ENCODE data around the gene ADCY2.
"Not testable (repeated sequence)": the region's sequence is repeated elsewhere in the genome, so short reads cannot be mapped to it uniquely, and the experiment has no call there.

Gene ADCY2

DNA sequence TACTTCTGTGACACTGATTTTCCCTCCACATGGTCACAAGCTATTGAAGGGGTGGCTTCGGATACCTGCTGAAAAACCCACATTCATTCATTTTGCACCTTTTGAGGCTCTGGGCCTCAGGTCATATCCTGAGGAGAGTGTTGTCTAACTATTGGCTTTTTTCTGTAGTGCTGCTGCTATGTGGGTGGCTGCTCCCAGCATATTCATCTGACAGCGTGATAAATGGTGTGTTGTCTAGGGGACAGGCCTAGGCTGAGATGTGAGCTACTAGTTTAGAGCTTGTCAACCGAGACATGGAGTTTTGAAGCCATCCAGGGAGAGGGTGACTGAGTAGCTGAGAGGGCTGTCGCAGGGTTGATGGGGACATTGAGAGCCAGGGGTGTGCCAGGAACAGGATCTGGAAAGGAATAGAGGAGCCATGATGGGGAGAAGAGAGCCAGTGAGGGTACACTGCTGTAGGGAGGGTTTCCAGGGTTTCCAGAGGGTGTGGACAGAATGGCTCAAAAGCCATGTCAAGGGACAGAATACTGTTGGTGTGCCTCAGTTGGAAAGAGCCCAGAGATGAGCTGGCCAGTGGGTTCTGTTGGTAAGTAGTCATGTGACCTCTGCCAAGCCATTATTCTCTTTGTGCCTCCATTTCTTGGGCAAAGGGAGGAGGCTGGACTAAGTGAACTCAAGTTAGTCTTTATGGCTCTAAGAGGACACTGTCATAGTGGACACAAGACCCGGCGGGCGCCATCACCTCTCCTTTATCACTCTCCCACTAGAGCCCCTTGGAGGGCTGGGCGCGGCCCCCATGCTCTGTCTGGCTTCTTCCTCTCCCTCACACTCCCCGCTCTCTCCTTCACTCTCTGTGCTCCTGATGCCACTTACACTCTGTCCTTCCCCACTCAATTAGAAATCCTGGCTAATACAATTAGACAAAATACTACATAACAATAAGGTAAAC is 19.9 kb downstream of the ADCY2 start:
- no peaks in the 10 kb centered on the region for H3K9me3 ChIP-seq (ENCODE audit: control insufficient read depth in 5 of 5, low read length in 5 of 5)
- no peak overlapping the region for H3K27ac ChIP-seq (ENCODE audit: low read depth, low read length)
- no peaks in the 10 kb centered on the region for H3K36me3 ChIP-seq (ENCODE audit: control insufficient read depth in 5 of 5, insufficient read depth in 5 of 5, low read length in 5 of 5)
- peaks cover 0 to 13% (median 9%) of the 10 kb centered on the region in 5 donors for H3K27me3 ChIP-seq (ENCODE audit: control insufficient read depth in 5 of 5, insufficient read depth in 4 of 5, low read length in 5 of 5)
- no peak overlapping the region for H3K4me3 ChIP-seq (ENCODE audit: low read depth in 1 of 5, low read length in 5 of 5)
- H3K9ac ChIP-seq (ENCODE audit: low read length in 5 of 5): no peak overlapping the region
- no peaks in the 10 kb centered on the region for H3K4me1 ChIP-seq (ENCODE audit: control insufficient read depth in 5 of 5, insufficient read depth in 5 of 5, low read length in 5 of 5)

DNA sequence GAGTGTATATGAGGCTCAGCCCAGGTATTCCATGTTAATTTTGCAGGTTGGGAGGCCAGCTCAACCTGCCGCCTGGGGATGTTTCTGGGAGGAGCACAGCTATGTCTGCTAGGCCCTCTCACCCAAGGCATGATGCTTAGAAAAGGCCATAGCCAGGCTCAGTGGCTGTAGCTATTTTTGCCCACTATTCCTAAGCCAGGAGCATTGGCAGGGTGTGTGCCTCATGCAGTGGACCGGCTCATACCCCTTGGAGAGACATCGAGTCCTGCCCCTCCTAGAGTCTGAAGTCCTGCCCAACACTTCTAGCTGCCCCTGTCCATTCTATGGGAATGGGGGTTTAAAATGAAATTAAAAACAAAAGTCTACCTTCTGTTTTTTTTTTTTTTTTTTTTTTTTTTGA is 22.3 kb downstream of the ADCY2 start:
- no peak overlapping the region for H3K27ac ChIP-seq (ENCODE audit: low read depth, low read length)
- H3K4me1 ChIP-seq (ENCODE audit: control insufficient read depth in 5 of 5, insufficient read depth in 5 of 5, low read length in 5 of 5): peaks cover 0 to 10% (median 2%) of the 10 kb centered on the region in 5 donors
- H3K27me3 ChIP-seq (ENCODE audit: control insufficient read depth in 5 of 5, insufficient read depth in 4 of 5, low read length in 5 of 5): peaks cover 0 to 13% (median 9%) of the 10 kb centered on the region in 5 donors
- no peaks in the 10 kb centered on the region for H3K36me3 ChIP-seq (ENCODE audit: control insufficient read depth in 5 of 5, insufficient read depth in 5 of 5, low read length in 5 of 5)
- no peak overlapping the region for H3K9ac ChIP-seq (ENCODE audit: low read length in 5 of 5)
- H3K4me3 ChIP-seq (ENCODE audit: low read depth in 1 of 5, low read length in 5 of 5): no peak overlapping the region
- H3K9me3 ChIP-seq (ENCODE audit: control insufficient read depth in 5 of 5, low read length in 5 of 5): no peaks in the 10 kb centered on the region

DNA sequence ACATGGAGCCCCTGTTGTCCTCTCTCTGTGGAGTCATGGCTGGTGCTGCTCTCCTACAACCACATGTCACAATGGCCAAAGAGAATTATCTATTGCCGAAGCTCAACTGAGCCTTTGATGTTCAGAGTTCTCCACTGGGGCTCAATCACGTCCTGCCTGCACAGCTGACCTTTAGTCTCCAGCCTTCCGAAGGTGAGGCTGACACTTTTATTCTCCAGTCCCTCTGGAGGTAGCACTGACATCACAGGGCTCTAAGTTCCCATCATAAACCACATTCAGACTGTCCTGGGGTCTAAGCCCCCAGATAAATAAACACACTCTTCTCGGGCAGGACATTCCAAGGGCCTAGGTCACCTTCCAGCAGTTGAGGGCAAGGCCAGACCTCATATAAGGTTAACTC is 23.4 kb downstream of the ADCY2 start:
- peaks cover 0 to 13% (median 9%) of the 10 kb centered on the region in 5 donors for H3K27me3 ChIP-seq (ENCODE audit: control insufficient read depth in 5 of 5, insufficient read depth in 4 of 5, low read length in 5 of 5)
- peaks cover 0 to 10% (median 2%) of the 10 kb centered on the region in 5 donors for H3K4me1 ChIP-seq (ENCODE audit: control insufficient read depth in 5 of 5, insufficient read depth in 5 of 5, low read length in 5 of 5)
- H3K9me3 ChIP-seq (ENCODE audit: control insufficient read depth in 5 of 5, low read length in 5 of 5): no peaks in the 10 kb centered on the region
- no peak overlapping the region for H3K9ac ChIP-seq (ENCODE audit: low read length in 5 of 5)
- H3K27ac ChIP-seq (ENCODE audit: low read depth, low read length): no peak overlapping the region
- no peak overlapping the region for H3K4me3 ChIP-seq (ENCODE audit: low read depth in 1 of 5, low read length in 5 of 5)
- no peaks in the 10 kb centered on the region for H3K36me3 ChIP-seq (ENCODE audit: control insufficient read depth in 5 of 5, insufficient read depth in 5 of 5, low read length in 5 of 5)

DNA sequence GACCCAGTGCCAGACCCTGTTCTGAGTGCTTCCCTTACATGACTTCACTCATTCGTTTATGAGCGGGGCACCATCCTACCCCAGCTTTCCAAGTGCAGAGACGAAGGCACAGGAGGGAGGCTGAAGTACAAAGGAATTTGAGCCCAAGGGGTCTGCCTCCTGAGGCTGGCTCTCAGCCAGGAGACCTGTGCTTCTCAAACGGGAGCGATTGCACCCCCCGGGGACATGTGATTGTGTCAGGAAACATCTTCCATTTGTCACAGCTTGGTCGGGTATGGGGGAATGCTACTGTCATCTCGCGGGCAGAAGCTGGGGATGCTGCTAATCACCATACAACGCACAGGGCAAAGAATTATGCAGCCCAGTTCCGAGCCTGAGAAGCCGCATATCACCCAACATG is 23.9 kb downstream of the ADCY2 start:
- Histone ChIP-seq H3K4me3 (ENCODE audit: low read depth in 1 of 5, low read length in 5 of 5) (no peak overlapping the region), H3K27ac (ENCODE audit: low read depth, low read length) (no peak overlapping the region), H3K36me3 (ENCODE audit: control insufficient read depth in 5 of 5, insufficient read depth in 5 of 5, low read length in 5 of 5) (no peaks in the 10 kb centered on the region), H3K27me3 (ENCODE audit: control insufficient read depth in 5 of 5, insufficient read depth in 4 of 5, low read length in 5 of 5) (peaks cover 0 to 13% (median 9%) of the 10 kb centered on the region in 5 donors), H3K4me1 (ENCODE audit: control insufficient read depth in 5 of 5, insufficient read depth in 5 of 5, low read length in 5 of 5) (peaks cover 0 to 10% (median 2%) of the 10 kb centered on the region in 5 donors), H3K9ac (ENCODE audit: low read length in 5 of 5) (no peak overlapping the region), H3K9me3 (ENCODE audit: control insufficient read depth in 5 of 5, low read length in 5 of 5) (no peaks in the 10 kb centered on the region)

DNA sequence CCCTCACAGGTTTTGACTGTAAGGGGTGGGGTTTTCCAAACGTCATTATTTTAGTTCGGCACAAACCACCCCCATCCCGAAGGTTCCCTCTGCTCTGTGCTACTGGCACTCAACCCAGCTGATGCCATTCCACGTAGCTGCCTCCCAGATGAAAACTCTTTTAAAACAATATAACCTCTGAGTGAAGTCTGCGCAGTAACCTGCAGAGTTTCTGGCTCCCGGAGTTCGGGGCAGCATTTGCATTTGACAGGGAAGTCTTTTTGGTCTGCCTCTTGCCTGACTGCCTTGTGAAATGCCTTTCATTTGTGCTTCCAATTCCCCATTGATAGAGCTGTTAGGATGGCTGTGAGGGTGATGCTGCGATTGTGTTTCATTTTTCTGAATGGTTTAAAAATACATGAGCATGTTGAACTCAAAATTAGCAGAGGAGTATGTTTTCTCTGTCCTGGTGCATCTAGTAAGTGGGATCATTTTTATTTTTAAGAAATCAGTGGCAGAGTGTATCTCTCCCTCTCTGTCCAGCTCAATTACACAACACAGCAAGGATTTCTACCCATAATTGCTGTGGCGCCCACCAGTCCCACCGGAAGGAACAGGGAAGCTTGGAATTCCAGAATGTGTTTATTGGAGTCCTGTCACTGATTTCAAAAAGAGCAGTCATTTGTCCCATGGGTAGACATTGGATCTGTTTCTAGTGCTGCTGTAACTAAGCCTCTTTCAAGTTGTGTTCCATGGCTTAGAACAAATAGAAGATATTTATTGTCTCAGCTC is 24.8 kb downstream of the ADCY2 start:
- Histone ChIP-seq H3K36me3 (ENCODE audit: control insufficient read depth in 5 of 5, insufficient read depth in 5 of 5, low read length in 5 of 5) (no peaks in the 10 kb centered on the region), H3K4me3 (ENCODE audit: low read depth in 1 of 5, low read length in 5 of 5) (no peak overlapping the region), H3K4me1 (ENCODE audit: control insufficient read depth in 5 of 5, insufficient read depth in 5 of 5, low read length in 5 of 5) (peaks cover 0 to 10% (median 2%) of the 10 kb centered on the region in 5 donors), H3K27ac (ENCODE audit: low read depth, low read length) (no peak overlapping the region), H3K27me3 (ENCODE audit: control insufficient read depth in 5 of 5, insufficient read depth in 4 of 5, low read length in 5 of 5) (peaks cover 0 to 13% (median 9%) of the 10 kb centered on the region in 5 donors), H3K9me3 (ENCODE audit: control insufficient read depth in 5 of 5, low read length in 5 of 5) (no peaks in the 10 kb centered on the region), H3K9ac (ENCODE audit: low read length in 5 of 5) (no peak overlapping the region)

DNA sequence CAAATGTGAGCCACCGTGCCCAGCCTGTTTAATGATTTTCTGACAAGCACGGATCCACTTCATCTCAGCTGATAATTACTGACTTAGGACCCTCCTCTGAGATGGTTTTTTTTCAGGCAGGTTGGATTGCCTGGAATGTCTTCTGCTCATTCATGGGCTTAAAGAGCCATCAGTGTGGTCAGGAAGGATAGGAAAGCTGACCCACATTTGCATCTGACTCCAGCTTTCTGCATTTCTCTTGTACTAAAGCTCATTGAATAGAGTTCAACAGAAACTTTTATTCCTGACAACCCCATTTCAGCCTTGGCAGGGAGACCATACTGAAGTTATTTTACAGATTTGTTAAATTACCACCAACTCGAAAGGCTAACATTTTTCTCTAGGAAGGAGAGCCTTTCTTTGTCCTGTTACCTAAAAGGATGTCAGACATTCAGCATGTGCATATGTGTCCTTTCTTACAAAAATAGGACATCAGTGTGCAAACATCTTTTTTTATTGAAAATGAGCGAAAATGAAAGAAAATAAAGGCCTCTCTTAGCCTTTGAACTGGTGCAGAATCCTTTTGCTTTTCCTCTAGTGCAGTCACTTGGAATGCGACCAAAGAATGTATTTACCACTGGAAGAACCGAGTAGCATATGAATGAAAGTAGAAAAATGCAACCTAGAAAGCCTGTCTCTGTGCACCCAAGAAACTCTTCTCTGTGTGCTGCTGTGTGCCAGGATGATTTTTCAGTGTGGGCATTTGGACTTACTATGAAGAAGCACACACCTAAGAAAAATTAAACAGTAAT is 26.6 kb downstream of the ADCY2 start:
- no peak overlapping the region for H3K9ac ChIP-seq (ENCODE audit: low read length in 5 of 5)
- H3K4me3 ChIP-seq (ENCODE audit: low read depth in 1 of 5, low read length in 5 of 5): no peak overlapping the region
- H3K9me3 ChIP-seq (ENCODE audit: control insufficient read depth in 5 of 5, low read length in 5 of 5): no peaks in the 10 kb centered on the region
- H3K4me1 ChIP-seq (ENCODE audit: control insufficient read depth in 5 of 5, insufficient read depth in 5 of 5, low read length in 5 of 5): peaks cover 0 to 10% (median 2%) of the 10 kb centered on the region in 5 donors
- no peaks in the 10 kb centered on the region for H3K36me3 ChIP-seq (ENCODE audit: control insufficient read depth in 5 of 5, insufficient read depth in 5 of 5, low read length in 5 of 5)
- H3K27me3 ChIP-seq (ENCODE audit: control insufficient read depth in 5 of 5, insufficient read depth in 4 of 5, low read length in 5 of 5): peaks cover 0 to 13% (median 9%) of the 10 kb centered on the region in 5 donors
- H3K27ac ChIP-seq (ENCODE audit: low read depth, low read length): no peak overlapping the region

DNA sequence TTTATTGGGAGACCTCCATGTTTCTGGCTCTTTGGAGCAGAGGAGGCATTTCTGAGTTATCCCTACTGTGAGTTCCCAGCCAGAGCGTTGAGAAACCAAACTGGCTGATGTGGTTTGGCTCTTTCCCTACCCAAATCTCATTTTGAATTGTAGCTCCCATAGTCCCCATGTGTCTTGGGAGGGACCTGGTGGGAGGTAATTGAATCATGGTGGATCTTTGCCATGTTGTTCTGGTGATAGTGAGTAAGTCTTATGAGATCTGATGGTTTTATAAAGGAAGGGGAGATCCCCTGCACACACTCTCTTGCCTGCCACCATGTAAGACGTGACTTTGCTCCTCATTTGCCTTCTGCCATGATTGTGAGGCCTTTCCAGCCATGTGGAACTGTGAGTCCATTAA is 27.3 kb downstream of the ADCY2 start:
- H3K4me1 ChIP-seq (ENCODE audit: control insufficient read depth in 5 of 5, insufficient read depth in 5 of 5, low read length in 5 of 5); H3K4me3 ChIP-seq (ENCODE audit: low read depth in 1 of 5, low read length in 5 of 5); H3K9me3 ChIP-seq (ENCODE audit: control insufficient read depth in 5 of 5, low read length in 5 of 5); H3K36me3 ChIP-seq (ENCODE audit: control insufficient read depth in 5 of 5, insufficient read depth in 5 of 5, low read length in 5 of 5); H3K9ac ChIP-seq (ENCODE audit: low read length in 5 of 5); H3K27ac ChIP-seq (ENCODE audit: low read depth, low read length): not testable (repeated sequence)
- H3K27me3 ChIP-seq (ENCODE audit: control insufficient read depth in 5 of 5, insufficient read depth in 4 of 5, low read length in 5 of 5): peaks cover 0 to 13% (median 9%) of the 10 kb centered on the region in 5 donors

DNA sequence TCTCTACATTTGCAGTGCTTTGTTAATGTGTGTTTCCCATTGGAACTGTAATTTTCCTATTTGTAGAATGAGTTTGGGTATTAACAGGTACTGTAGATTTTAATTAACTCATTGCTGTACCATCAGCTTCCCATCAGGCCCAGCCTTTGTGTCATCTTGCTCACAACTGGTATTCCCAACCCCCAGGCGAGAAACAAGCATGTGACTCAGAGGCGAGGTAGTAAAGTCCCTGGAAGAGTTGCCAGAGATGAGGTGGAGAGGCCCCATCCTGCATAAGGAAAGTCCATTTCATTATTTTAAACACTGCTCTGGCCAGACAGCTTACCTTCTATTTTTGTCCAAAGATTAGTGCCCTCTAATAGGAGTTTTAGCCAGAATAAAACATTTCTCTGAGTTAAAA is 29.9 kb downstream of the ADCY2 start:
- Histone ChIP-seq H3K4me1 (ENCODE audit: control insufficient read depth in 5 of 5, insufficient read depth in 5 of 5, low read length in 5 of 5) (peaks cover 0 to 10% (median 2%) of the 10 kb centered on the region in 5 donors), H3K27me3 (ENCODE audit: control insufficient read depth in 5 of 5, insufficient read depth in 4 of 5, low read length in 5 of 5) (no peaks in the 10 kb centered on the region), H3K9me3 (ENCODE audit: control insufficient read depth in 5 of 5, low read length in 5 of 5) (no peaks in the 10 kb centered on the region), H3K27ac (ENCODE audit: low read depth, low read length) (no peak overlapping the region), H3K4me3 (ENCODE audit: low read depth in 1 of 5, low read length in 5 of 5) (no peak overlapping the region), H3K36me3 (ENCODE audit: control insufficient read depth in 5 of 5, insufficient read depth in 5 of 5, low read length in 5 of 5) (no peaks in the 10 kb centered on the region), H3K9ac (ENCODE audit: low read length in 5 of 5) (no peak overlapping the region)

DNA sequence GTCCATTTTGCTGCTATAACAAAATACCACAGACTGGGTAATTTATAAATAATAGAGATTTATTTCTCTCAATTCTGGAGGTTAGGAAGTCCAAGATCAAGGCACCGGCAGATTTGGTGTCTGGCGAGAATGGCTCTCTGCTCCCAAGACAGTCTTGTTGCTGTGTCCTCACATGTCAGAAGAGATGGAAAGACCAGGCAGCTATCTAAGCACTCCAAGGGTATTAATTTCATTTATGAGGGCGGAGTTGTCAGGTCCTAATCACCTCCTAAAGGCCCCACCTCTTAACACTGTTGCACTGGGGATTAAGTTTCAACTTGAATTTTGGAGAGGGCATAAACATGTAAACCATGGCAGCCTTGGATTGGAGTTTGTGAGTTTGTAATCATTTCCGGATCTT is 30.3 kb downstream of the ADCY2 start:
- Histone ChIP-seq H3K27me3 (ENCODE audit: control insufficient read depth in 5 of 5, insufficient read depth in 4 of 5, low read length in 5 of 5) (no peaks in the 10 kb centered on the region), H3K27ac (ENCODE audit: low read depth, low read length) (no peak overlapping the region), H3K36me3 (ENCODE audit: control insufficient read depth in 5 of 5, insufficient read depth in 5 of 5, low read length in 5 of 5) (no peaks in the 10 kb centered on the region), H3K4me3 (ENCODE audit: low read depth in 1 of 5, low read length in 5 of 5) (no peak overlapping the region), H3K9me3 (ENCODE audit: control insufficient read depth in 5 of 5, low read length in 5 of 5) (no peaks in the 10 kb centered on the region), H3K4me1 (ENCODE audit: control insufficient read depth in 5 of 5, insufficient read depth in 5 of 5, low read length in 5 of 5) (peaks cover 0 to 10% (median under 1%) of the 10 kb centered on the region in 5 donors), H3K9ac (ENCODE audit: low read length in 5 of 5) (no peak overlapping the region)

All from subcutaneous abdominal adipose tissue (tissue), 5 donors.